Measurements from ENCODE around the gene GOLGA1.

The GOLGA1 gene

DNA sequence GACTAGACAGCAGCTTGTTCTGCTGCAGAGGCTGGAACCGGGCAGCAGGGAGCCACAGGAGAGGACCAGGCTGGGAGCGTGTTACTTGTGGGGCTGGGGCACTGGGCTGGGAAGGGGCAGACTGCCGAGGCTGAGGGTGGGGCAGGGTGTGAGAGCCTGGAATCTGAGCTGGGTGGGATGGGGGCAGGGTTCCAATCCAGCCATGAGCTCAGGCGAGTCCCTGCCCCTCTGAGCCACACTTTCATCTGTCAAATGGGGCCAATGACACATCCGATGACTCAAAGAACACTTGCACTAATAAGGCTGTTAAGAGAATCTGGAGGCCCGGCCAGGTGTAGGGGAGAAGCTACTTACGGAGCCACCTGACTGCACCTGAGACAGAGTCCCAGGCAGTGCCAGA, 106.3 kb downstream of the GOLGA1 start:
- peak; percentile 73 for DNase-seq

DNA sequence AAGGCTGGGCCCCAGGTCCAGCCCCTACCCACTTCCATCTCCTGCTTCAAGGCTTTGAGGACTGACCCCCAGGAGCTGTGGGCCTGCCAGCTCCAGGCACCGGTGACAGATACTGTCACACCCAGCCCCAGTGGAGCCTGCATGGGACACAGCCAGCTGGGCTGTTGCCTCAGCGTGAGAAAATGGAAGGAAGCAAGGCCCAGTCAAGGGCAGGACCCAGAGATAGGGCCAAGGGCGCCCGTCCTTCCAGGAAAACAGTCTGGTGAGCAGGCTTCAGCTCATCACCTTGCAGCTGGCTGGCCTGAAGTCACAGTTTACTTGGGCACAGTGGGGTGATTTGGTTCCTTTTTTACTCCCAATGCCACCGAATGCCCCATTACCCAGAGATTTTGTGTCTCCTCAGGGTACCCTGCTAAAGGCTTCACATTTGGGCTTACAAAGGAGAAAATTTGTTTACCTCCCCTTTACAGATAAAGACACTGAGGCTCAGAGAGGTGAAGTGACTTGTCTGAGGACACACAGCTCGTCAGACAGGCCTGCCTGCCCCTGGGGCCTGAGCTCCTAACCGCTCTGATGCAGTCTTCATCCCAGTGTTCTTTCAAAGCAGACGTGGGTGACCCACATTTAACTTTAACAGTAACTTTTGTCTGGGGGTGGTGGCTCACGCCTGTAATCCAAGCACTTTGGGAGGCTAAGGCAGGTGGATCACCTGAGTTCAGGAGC, 109.1 kb downstream of the GOLGA1 start:
- DNase-seq = no peak

GRCh38 chr9:124830593-124830992, 110.3 kb downstream of the GOLGA1 start:
- no peak for DNase-seq

DNA sequence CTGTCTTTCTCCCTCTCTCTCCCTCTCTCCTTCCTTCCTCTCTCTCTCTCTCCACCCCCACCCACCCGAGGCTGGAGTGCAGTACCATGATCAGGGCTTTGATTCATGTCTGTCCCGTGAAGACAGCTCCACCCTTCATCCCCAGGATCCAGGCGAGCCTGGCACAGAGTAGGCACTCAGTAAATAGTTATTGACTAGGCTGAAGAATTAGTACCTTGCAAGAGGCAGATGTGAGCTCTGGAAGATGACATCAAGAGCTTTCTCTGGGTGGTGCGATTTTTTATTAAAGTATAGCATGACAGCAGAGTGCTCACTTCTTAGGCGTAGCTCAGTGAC, 111.6 kb downstream of the GOLGA1 start:
- no peak for DNase-seq

DNA sequence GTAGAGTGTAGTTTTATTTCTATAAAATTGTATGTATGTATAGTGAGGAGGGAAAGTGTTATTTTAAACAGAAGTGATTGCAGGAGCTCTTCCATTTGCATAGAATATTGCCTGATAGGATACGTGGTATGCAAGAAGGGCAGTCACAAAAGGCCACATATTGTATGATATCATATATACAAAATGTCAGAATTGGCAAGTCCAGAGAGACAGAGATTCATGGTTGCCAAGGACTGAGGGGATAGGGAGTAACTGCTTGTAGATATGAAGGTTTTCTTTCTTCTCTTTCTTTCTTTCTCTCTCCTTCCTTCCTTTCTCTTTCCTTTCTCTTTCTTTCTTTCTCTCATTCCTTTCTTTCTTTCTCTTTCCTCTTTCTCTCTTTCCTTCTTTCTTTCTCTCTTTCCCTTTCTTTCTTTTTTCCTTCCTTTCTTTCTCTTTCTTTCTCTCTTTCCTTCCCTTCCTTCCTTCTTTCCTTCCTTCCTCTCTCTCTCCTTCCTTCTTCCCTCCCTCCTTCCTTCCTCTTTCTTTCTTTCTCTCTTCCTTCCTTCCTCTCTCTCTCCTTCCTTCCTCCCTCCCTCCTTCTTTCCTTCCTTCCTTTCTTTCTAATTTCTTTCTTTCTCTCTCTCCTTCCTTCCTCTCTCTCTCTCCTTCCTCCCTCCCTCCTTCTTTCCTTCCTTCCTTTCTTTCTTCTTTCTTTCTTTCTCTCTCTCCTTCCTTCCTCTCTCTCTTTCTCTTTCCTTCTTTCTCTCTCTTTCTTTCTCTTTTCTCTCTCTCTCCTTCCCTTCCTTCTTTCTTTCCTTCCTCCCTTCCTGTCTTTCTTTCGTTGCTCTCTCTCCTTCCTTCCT, 112.2 kb downstream of the GOLGA1 start:
- DNase-seq = no peak

Measured in fibroblast of skin of scalp (primary cell).